Panc1 (cell line): ENCODE data around the gene NCAPD2.

Experiments used
- CTCF ChIP-seq: fragments of 450-650 bp; IDR thresholded peaks from 2 replicates; pipeline ENCODE4 v1.5.1; 2017; ENCODE audit warnings: mild to moderate bottlenecking
- POLR2AphosphoS5 ChIP-seq: IDR thresholded peaks from 2 replicates; pipeline ENCODE4 v1.6.1; 2012; ENCODE audit warnings: mild to moderate bottlenecking, low read depth, low read length, moderate library complexity
- SIN3A ChIP-seq: IDR thresholded peaks from 2 replicates; pipeline ENCODE4 v1.6.1; 2012; ENCODE audit warnings: low read depth, mild to moderate bottlenecking, low read length, moderate library complexity, borderline replicate concordance; ENCODE audit not compliant: insufficient read depth
- TCF7L2 ChIP-seq: IDR thresholded peaks from 2 replicates; pipeline ENCODE4 v1.6.1; 2011; ENCODE audit warnings: mild to moderate bottlenecking, low read depth, low read length, inconsistent platforms
- TF ChIP-seq, protein P1 (sequence below), 2 experiments: IDR thresholded peaks; 2 replicates each; pipeline ENCODE4 v1.6.1; 2011 to 2012; ENCODE audit warnings: low read depth in 2 of 2, control low read depth in 1 of 2, low read length in 1 of 2, mild to moderate bottlenecking in 1 of 2, moderate library complexity in 1 of 2; ENCODE audit not compliant: insufficient read depth in 1 of 2

- TF ChIP-seq CTCF: no peak
- peak; percentile 94 for TF ChIP-seq SIN3A
- TF ChIP-seq, protein P1, sequence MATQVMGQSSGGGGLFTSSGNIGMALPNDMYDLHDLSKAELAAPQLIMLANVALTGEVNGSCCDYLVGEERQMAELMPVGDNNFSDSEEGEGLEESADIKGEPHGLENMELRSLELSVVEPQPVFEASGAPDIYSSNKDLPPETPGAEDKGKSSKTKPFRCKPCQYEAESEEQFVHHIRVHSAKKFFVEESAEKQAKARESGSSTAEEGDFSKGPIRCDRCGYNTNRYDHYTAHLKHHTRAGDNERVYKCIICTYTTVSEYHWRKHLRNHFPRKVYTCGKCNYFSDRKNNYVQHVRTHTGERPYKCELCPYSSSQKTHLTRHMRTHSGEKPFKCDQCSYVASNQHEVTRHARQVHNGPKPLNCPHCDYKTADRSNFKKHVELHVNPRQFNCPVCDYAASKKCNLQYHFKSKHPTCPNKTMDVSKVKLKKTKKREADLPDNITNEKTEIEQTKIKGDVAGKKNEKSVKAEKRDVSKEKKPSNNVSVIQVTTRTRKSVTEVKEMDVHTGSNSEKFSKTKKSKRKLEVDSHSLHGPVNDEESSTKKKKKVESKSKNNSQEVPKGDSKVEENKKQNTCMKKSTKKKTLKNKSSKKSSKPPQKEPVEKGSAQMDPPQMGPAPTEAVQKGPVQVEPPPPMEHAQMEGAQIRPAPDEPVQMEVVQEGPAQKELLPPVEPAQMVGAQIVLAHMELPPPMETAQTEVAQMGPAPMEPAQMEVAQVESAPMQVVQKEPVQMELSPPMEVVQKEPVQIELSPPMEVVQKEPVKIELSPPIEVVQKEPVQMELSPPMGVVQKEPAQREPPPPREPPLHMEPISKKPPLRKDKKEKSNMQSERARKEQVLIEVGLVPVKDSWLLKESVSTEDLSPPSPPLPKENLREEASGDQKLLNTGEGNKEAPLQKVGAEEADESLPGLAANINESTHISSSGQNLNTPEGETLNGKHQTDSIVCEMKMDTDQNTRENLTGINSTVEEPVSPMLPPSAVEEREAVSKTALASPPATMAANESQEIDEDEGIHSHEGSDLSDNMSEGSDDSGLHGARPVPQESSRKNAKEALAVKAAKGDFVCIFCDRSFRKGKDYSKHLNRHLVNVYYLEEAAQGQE (IDR thresholded peaks at IDR 0.05; ENCODE audit: insufficient read depth in 1 of 2, low read depth in 2 of 2, low read length in 1 of 2): no peak
- peak; percentile 99 for TF ChIP-seq POLR2AphosphoS5
- TF ChIP-seq TCF7L2: peak; percentile 46; the same call in 1 of the 2 replicates
Observed at GRCh38 chr12:6533923-6534694, 40.2 kb downstream of the NCAPD2 start, which contains the start of gene GAPDH.
